Activated CD4-positive, alpha-beta T cell treated with anti-CD3 and anti-CD28 coated beads, Interleukin-2, amount 50 U/mL, for 4 hours (primary cell): ENCODE data around the gene GSE1.

ENCODE experiments used
- DNase-seq, 2 experiments: peaks; one replicate each; pipeline ENCODE4 v3.0.0-alpha.2; 2020

Gene GSE1

DNA sequence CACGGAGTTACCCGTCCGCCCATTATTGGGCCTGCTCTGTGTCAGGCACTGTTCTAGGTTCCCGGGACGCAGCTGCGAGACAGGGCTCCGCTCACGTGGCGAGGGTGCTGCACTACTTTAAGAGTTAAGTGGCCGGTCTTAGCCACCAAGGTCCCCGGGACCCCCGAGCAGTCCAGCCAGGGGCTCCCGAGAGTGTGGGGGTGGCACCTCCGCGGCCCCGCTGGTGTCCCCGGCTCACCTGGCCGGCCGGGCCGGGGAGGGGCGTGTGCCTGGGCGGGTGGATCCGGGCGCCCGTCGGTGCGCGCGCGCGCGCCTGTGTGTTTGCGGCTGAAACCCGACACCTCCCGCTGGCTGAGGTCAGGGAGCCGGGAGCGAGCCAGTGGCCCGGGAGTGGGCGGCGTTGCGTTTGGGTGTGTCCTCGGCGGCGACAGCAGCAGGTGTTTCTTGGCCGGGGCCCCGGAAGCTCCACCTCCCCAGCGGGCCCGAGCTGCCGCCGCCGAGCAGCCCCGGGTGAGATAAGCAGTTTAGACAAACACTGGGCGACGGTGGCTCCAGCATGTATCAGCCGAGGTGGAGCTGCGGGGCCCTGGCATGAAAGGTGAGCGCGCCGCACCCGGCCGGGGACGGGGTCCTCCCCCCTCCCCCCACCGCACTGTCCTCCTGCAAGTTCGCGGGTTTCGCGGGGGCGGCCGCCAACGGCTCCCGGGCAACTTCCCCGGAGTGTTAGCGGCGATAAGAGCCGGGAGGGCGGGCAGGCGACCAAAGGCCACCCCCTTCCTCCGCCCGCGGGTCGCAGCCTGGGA is at the start of gene GSE1:
Gene GSE1 (plus strand): TSS at position 522 of the 803 bp plus-strand sequence. CDS start 70 bp downstream, at position 592.
- DNase-seq = peak; percentile 30 to 34

GRCh38 chr16:85563515-85564276 is 49.4 kb upstream of the GSE1 start:
- no peak for DNase-seq

DNA sequence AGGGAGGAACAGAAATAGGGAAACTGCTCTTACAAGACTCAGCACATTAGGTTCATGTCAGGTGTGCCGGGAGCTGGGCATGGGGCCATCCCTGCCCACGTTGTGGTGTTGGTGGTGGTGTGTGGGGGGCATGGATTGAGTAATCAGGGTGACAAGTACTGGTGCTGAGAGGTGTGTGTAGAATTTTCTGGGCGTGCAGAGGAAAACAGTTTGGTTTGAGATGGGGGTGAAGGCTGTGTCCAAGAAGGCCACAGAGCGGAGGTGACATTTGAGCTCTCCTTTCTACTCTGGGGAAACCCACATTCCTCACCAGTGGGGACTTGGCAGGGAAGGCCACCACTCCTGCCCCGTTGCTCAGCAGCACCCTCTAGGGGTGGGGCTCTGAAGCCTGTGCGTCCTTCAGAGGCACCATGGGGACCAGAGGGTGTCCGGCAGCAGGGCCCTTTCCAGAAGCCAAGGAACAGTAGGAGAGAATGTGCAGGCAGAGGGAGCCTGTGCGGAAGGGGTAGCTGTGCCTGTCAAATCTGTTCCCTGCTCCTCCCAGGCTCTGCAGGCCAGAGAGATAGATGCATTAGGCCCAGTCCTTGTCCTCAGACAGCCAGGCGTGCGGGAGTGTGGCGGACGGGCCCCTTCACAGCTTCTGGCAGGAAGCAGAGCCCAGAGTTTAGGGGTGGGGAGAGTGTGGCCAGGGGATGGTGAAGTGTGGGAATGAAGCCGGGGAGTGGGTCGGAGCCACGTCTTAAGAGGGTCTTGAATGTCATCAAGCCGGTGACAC is 48.7 kb upstream of the GSE1 start:
- DNase-seq = no peak

GRCh38 chr16:85565340-85565739 is 47.8 kb upstream of the GSE1 start:
- DNase-seq = no peak

DNA sequence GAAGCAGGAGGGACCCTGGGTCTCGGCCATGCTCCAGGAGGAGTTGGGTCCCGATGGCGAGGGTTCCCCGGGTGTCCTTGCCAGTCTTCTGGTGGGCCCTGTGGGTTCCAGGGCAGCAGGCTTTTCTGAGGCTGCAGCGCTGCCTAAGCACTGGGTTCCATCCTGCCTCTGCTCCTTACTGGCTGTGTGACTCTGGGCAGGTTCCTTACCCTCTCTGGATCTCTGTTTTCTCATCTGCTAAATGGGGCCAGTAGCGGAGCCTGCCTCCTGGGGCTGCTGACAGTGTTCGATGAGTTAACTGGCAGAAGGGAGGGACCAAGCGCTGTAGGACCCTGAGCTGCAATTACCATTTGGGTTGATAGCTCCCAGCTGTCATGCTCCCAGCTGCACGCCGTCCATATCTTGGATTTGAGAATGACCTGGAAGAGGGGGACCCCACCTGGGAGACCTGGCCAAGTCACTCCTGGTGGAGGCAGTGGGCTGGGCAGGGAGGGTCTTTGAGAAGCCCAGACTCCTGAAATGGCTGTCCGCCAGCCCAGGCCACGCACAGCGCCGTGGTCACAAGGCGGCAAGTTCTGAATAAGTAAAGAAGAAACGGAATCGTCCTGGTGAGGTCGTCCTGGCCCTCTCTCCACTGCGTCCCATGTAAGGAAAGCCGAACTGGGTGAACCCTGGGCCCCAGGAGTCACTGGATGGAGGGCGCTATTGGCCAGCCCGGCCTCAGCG is 47.2 kb upstream of the GSE1 start:
- DNase-seq = no peak

- no peak for DNase-seq
These were observed 46.5 kb upstream of the GSE1 start for GRCh38 chr16:85566561-85567100.

DNA sequence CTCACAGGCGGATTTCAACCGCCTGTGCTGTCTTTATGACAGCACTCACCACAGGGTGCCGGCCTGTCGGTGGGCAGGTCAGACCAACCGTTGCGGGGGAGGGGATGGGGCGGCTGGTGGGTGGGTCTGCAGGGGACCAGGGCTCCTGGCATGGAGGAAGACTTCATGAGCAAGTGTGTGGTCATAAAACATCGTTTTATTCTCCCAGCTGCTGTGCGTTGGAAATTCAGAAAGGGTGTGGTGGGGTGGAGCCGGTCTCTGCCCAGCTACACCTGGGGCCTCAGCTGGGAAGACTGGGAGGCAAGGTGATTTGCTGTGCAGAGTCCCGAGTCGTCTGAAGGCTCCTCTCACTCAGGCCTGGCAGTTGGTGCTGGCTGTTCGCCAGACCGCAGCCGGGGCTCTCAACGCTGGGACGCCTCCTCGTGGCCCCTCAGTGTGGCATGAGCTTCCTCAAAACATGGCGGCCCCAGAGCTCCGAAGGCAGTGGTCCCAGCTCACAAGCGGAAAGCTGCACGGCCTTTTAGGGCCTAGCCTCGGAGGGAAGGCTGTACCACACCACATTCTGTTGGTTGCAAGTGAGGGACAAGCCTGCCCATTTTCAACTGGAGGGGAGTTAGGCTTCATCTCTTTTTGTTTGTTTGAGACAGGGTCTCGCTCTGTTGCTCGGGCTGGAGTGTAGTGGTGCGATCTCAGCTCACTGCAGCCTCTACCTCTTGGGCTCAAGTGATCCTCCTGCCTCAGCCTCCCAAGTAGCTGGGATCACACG is 45.8 kb upstream of the GSE1 start:
- no peak for DNase-seq

- DNase-seq = no peak
These were observed 45.2 kb upstream of the GSE1 start for GRCh38 chr16:85567935-85568334.

- no peak for DNase-seq
These were observed 44.6 kb upstream of the GSE1 start for GRCh38 chr16:85568519-85568918.

DNA sequence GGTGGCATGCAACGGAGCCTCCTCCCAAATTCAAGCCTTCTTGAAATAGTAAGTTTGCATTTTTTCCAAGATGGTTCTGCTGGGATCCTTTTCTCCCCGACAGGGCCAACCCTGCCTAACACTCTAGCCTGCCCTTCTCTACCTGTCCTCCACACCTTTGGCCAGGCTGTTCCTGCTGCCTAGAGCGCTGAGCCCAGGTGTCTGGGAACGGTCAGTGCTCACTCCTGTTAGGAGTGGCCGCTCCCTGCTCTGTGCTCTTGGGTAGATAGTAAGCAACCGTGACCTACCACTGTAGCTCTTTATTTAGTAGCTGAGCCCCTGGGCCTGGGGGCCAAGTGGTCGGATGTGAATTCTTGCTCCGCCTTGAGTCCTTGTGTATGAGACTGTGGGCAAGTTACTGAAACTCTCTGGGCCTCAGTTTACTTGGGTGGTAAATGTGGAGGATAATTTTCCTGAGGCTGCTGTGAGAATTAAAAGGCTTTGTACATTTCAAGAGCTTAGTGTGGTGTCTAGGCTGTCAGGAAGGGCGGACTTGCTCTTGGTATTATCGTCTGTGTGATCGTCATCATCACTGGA is 44.0 kb upstream of the GSE1 start:
- DNase-seq = no peak

- no peak for DNase-seq
These were observed 43.4 kb upstream of the GSE1 start for GRCh38 chr16:85569615-85570212.

DNA sequence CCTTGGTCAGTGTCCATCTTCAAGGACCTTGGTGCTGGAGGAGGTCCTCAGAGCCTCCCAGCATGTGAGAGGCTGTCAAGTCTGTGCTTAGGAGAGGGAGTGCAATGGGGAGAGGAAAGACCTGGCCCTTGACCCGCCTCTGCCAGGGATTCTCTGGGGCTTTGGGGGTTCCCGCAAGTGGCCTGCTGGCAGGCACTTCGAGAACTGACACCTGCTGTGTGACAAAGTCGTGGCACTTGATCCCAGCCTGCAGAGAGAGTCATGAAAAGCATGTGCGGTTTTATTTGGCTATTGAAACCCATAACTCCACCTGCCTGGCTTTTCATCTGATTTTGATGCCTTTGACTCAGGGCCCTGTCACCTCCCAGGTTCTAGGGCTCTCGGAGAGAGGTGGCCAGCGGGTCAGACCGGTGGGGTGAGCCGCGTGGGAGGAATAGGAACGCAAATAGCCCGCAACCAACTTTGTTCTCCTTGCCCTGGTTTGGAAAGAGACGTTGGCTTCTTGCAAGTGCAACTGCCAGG is 42.8 kb upstream of the GSE1 start:
- DNase-seq = no peak

GRCh38 chr16:85570735-85571562 is 42.2 kb upstream of the GSE1 start:
- DNase-seq = no peak

DNA sequence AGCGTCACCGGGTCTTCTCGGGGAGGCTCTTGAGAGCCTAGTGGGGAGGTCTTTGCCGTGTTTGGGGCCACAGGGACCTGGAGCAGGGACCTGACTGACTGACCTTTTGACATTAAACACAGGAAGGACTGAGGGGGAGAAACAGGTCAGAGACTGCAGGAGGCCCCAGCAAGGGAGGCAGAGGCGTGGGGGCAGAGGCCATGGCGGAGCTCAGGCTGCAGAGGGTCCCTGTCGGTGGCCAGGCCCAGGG is 41.6 kb upstream of the GSE1 start:
- DNase-seq = no peak

DNA sequence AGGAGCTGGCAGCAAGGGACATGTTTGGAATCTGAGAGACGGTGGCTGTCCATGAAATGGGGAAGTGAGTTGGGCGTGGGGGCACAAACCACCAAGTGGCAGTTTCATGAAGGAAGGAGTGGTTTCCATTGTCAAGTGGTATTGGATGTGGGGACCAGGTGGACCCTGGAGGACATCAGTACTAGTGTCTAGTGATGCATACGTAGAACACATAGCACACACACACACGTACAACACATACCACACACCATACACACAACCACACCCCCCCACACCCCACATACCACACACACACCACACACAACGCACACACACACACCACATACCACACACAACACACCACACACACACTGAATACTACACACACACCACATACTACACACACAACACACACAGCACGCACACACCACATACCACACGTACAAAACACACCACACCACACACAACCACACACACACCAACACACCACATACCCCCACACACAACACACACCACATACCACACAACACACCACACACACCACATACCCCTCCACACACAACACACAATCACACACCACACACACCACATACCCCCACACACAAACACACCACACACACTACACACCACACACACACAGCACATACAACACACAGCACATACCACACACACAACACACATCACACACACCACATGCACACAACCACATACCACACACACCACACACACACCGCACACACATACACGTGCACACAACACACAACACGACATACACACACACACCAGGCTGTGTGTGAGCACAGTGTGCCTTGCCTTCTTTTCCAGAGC is 41.1 kb upstream of the GSE1 start:
- DNase-seq = no peak

DNA sequence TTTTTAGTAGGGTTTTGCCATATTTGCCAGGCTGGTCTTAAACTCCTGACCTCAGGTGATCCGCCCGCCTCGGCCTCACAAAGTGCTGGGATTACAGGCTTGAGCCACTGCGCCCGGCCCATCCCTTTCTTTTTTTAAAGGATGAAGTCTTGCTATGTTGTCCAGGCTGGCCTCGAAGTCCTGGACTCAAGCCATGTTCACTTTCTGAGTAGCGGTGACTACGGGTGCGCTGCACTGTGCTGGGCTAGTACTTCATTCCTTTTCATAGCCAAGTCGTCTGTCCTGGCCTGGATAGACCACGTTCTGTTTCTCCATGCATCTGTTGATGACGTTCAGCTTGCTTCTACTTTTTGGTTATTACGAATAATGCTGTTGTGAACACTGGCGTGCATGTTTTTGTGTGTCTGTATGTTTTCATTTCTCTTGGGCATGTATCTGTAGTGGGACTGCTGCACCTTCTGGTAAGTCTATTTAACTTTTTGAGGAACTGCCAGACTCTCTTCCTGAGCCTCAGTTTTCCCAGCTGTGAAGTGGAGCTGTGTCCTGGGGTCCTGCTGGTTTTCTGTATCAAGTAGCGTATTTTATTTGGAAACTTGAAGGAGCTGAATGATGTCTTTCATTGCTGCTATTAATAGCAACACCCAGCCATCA is 40.0 kb upstream of the GSE1 start:
- DNase-seq = no peak

- DNase-seq = no peak
These were observed 39.2 kb upstream of the GSE1 start for GRCh38 chr16:85573696-85574641.
